ENCODE data around the gene WNT11. TPM values are rescaled to one million over a fixed set of nuclear protein-coding genes. Genes with fewer than 3 reads are reported as not detected.

The WNT11 gene
- total RNA-seq, 2 experiments from 2014 or later: not detected

DNA sequence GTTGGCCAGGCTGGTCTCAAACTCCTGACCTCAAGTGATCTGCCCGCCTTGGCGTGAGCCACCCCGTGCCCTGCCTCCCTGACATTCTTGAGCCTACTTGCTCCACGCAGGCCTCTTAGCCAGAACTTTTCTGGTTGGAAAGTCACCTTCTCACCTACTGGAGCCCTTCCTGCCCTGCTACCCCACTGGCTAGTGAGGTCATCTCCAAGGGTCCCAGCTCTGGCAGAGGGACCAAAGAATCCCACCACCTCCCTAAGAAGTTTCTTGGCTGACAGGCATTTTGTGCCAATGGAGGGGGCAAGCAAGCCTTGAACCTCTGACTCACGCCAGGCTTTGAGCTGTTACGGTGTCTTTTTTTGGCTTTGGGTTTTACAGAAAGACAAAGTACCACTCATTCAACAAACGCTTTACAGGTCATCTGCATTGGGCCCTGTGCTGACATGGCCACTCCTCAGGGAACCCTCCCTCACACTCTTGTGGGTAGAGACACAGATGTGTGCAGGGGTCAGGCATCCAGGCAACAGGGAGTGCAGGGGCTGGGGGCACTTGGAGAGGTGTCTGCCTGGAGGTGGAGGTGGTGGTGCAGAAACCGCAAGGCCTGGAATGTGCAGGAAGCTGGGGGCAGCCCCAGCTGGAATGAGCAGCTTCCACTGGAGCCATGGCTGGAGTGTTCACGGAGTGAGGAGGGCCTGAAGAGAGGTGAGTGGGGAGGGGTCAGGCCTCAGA is 27.1 kb upstream of the WNT11 start:
- Mint-ChIP-seq H3K4me3 (peak overlapping the region; percentile 40), H3K9me3 (peaks cover 5% of the 10 kb centered on the region), H3K27me3 (peaks cover 11% of the 10 kb centered on the region), H3K27ac (peak overlapping the region; percentile 54), H3K36me3 (peaks cover 6% of the 10 kb centered on the region), H3K4me1 (peaks cover 50% of the 10 kb centered on the region)
- no peak for DNase-seq

DNA sequence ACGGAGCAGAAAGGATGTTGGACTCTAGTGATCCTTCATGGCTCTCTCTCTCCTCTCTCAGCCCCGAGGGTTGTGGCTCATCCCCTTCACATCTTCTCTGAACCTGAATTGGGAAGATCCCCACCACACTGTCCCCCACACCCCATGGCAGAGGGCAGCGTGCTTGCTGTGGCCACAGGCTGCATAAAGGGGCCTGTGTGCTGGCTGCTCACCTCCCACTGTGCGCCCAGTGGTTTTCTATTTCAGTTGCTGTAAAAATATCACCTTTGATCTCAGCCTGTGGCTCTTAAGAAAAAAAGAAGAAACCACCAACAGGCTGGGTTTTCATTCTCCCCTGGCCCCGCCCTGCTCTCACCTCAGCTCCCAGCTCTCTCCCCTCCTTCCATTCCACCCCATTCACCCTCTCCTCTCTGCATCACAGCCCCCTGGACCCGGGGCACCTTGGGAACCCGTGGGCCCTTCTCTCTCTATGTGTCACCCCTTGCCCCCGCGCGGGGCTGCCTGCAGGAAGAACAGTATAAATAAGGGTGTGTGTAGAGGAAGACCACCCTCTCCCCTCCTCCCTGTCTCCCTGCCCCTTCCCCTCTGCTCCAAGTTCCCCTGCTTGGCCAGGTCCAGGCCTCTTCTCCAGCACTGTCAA is 25.8 kb upstream of the WNT11 start:
- H3K4me3 Mint-ChIP-seq: peak overlapping the region; percentile 30
- H3K4me1 Mint-ChIP-seq: peaks cover 55% of the 10 kb centered on the region

DNA sequence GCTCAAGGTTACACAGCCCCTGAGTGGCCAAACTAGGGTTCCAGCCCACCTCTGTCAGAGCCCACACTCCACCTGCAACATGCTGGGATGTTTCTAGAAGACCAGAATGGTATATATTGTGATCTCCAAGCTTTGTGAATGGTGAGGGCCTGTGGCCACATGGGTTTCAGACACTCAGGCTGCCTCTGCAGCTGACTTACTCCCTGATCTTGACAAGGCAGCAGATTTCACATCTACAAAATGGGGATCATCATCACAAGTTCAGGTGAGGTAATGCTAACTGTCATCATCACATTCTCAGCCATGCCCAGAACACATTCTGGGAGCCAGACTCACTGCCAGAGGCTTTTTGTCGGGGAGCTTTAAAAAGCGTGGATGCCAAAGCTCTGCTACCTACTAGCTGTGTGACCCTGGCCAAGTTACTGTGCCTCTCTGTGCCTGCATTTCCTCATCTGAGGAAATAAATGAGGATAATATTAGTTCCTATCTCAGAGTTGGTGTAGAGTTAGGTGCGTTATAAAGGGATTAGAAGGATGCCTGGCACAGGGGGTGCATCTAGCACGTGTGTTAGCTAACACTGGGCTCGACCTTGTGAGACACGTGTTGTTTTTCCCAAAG is 24.9 kb upstream of the WNT11 start:
- Mint-ChIP-seq H3K27ac (no peak overlapping the region), H3K36me3 (peaks cover 6% of the 10 kb centered on the region), H3K4me1 (peaks cover 49% of the 10 kb centered on the region), H3K27me3 (peaks cover 11% of the 10 kb centered on the region), H3K9me3 (peaks cover 5% of the 10 kb centered on the region), H3K4me3 (no peak overlapping the region)
- no peak for DNase-seq

More for the DNA sequence above, 25.8 kb upstream of the WNT11 start:
- Mint-ChIP-seq H3K36me3 (peaks cover 6% of the 10 kb centered on the region), H3K27ac (peak overlapping the region; percentile 34), H3K27me3 (peaks cover 11% of the 10 kb centered on the region), H3K9me3 (peaks cover 5% of the 10 kb centered on the region)
- peak; percentile 59 for DNase-seq

DNA sequence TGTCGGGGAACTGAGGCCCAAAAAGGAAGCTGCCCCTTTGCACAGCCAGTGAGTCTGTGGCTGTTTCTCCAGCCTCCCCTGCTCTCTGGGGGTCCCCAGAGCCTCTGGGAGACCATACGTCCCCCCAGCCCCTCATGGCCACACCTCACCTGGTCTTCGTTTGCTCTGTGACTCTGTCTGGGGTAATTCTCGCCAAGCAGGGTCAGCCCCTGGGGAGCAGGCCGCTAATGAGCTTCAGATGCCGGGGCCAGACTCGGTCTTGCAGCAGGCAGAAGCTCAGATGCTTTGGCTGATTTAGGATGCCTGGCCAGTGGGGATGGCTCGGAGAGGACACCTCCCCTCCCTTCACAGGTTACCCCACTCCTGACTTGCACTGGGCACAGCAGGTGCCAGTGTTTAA is 24.1 kb upstream of the WNT11 start:
- DNase-seq: no peak
- H3K36me3 Mint-ChIP-seq: peaks cover 2% of the 10 kb centered on the region
- H3K4me1 Mint-ChIP-seq: peaks cover 41% of the 10 kb centered on the region
- H3K27ac Mint-ChIP-seq: no peak overlapping the region
- H3K4me3 Mint-ChIP-seq: no peak overlapping the region
- H3K27me3 Mint-ChIP-seq: peaks cover 3% of the 10 kb centered on the region
- peaks cover 2% of the 10 kb centered on the region for H3K9me3 Mint-ChIP-seq

DNA sequence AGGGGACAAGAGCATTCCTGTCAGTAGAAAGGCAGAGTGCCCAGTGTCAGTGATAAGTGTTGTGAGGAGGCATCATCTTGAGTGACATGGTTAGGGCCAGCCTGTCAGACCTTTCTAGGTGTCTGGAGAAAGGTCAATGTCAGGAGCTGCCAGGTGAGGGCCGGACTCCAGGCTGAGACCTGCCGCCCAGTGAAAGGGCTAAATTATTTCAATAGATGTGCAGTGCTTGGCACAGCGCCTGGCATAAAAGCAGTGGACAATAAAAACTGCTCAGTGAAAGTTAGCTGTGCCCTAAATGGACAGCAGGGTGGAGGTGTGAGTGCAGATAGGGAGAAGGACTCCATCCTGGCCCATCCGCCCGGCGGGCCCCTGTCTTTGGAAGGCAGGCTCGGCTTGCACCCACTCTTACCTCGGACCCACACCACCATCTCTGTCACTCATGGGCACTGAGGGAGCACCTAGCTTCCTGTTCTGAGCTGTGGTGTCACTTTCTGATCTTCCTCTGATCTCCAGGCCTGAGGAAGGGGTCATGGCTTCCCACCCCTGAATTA is 23.5 kb upstream of the WNT11 start:
- H3K27me3 Mint-ChIP-seq: no peaks in the 10 kb centered on the region
- H3K9me3 Mint-ChIP-seq: no peaks in the 10 kb centered on the region
- no peak overlapping the region for H3K27ac Mint-ChIP-seq
- H3K4me1 Mint-ChIP-seq: peaks cover 39% of the 10 kb centered on the region
- no peaks in the 10 kb centered on the region for H3K36me3 Mint-ChIP-seq
- no peak overlapping the region for H3K4me3 Mint-ChIP-seq
- no peak for DNase-seq

DNA sequence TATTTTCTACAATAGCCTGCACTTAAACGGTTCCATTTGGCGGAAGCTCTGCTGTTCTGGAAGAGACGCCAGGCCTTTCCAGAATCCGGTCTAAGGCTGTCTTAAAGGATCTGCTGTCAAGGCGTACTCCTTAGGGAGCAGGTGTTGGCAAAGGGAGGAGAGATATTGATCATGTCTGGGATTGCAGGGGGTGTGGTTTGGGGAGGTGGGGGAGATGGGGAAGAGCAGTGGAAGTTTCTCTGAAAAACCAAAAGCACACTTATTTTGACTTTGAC is 22.5 kb upstream of the WNT11 start:
- H3K4me1 Mint-ChIP-seq: peaks cover 31% of the 10 kb centered on the region
- DNase-seq: no peak
- H3K36me3 Mint-ChIP-seq: no peaks in the 10 kb centered on the region

DNA sequence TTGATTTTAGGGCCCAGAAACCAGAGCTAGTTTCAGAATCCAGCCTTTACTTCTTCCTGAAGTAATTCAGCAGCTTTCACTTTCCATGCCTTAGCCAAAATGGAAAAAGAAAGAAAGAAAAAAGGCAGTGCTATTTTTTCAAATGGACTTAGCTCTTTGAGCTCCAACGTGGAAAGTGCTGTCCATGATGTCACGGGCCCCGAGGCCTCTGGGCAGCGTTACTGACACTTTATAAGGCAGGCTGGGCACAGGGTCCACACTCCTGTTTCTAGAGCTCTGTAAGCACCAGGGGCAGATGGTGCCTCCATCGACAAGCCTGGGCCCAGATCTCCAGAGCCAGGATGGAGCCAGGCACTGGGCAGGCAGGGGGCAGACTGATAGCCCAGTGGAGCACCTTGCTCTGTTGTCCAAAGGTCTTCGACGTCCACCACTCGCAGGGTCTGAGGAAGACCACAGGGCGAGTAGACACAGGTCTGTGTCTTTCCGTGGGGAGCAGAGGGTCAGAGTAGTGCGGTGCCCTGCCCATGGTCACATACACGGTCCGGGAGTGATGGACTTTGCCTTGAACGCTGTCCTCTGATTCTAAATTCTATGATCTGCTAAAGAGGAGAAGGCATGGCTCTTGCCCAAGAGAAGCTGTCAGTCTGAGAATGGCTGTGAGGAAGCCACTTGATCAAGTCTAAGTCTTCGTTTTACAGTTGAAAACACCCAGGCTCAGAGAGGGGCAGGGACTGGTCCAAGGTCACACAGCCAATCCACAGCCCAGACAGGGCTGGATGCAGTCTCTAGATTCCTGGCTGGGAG is 22.0 kb upstream of the WNT11 start:
- Mint-ChIP-seq H3K4me3 (no peak overlapping the region), H3K9me3 (no peaks in the 10 kb centered on the region), H3K4me1 (peaks cover 25% of the 10 kb centered on the region), H3K27ac (no peak overlapping the region), H3K27me3 (no peaks in the 10 kb centered on the region), H3K36me3 (no peaks in the 10 kb centered on the region)
- DNase-seq: no peak

More for the DNA sequence above, 22.5 kb upstream of the WNT11 start:
- Mint-ChIP-seq H3K27me3 (no peaks in the 10 kb centered on the region), H3K27ac (no peak overlapping the region), H3K4me3 (no peak overlapping the region), H3K9me3 (no peaks in the 10 kb centered on the region)

DNA sequence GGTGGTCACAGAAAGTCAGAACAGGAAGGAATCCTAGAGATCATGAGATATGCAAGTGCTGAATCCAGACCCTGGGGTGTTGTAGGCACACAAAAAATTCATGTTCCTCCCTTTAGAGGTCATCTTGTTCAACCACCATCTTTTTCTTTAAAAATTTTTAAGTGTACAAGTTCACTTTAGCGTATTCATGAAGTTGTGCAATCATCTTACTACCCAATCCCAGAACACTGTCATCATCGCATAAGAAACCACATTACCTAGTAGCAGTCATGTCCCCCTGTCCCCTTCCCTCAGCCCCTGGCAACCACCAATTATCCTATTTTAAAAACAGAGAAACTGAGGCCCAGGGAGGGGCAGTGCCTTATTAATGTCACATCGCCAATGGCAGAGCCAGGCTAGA is 20.3 kb upstream of the WNT11 start:
- DNase-seq: no peak
- peaks cover 12% of the 10 kb centered on the region for H3K4me1 Mint-ChIP-seq
- H3K36me3 Mint-ChIP-seq: no peaks in the 10 kb centered on the region
- H3K27ac Mint-ChIP-seq: no peak overlapping the region
- no peak overlapping the region for H3K4me3 Mint-ChIP-seq
- H3K9me3 Mint-ChIP-seq: no peaks in the 10 kb centered on the region
- H3K27me3 Mint-ChIP-seq: no peaks in the 10 kb centered on the region

DNA sequence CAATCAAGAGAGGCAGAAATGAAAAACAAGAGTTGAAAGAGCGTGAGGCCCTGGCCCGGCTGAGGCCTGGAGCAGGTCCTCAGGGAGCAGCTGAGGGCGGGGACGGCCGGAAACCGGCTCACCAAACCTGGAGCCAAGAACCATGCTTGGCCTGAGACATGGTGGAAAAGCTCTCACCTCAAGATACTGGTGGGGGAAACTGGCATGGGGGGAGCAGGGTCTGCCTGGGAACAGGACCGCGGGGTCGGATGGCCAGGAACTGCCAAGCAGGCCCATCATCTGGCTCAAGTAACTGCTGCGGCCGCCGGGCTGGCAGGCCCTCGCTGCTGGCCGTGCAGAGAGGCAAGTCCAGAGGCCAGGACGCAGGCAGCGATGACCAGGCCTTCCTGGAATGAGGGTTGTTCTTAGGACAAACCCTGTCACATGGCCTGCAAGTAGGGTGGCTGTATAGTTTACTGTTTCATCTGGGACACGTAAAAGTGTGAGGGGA is 18.9 kb upstream of the WNT11 start:
- Mint-ChIP-seq H3K27ac (no peak overlapping the region), H3K9me3 (no peaks in the 10 kb centered on the region), H3K27me3 (no peaks in the 10 kb centered on the region), H3K4me1 (peaks cover 5% of the 10 kb centered on the region), H3K36me3 (no peaks in the 10 kb centered on the region), H3K4me3 (no peak overlapping the region)
- DNase-seq: no peak

DNA sequence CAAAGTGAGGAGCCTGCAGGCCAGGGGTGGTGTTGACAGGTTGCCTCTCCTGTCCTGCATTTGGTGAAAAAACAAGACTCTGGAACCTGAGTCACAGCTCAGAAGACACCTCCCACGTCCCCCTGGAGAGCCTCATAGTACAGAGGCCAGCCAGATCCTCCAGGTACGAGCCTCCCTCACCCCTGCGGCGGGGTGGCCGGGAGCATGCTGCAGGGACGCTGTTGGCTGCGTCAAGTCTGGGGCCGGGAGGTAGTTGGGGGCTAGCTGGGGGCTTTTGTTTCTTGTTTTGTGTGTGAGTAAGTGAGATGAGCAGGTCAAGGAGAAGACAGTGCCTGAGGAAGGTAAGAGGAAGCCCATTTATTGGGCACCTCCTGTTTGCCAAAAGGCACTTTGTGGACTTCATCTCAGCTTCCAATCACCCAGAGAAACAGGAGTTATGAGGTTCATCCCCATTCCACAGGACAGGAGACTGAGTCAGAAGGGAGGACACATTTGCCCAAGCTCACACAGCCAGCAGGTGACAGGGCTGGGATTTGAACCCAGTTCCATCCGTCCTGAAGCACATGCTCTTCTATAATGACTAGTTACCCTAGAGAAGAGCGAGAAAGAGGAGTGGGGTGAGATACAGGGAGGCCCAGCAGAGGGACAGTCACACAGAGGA is 18.3 kb upstream of the WNT11 start:
- Mint-ChIP-seq H3K4me3 (no peak overlapping the region), H3K4me1 (peaks cover 5% of the 10 kb centered on the region), H3K27ac (no peak overlapping the region), H3K27me3 (no peaks in the 10 kb centered on the region), H3K36me3 (no peaks in the 10 kb centered on the region), H3K9me3 (no peaks in the 10 kb centered on the region)
- no peak for DNase-seq

DNA sequence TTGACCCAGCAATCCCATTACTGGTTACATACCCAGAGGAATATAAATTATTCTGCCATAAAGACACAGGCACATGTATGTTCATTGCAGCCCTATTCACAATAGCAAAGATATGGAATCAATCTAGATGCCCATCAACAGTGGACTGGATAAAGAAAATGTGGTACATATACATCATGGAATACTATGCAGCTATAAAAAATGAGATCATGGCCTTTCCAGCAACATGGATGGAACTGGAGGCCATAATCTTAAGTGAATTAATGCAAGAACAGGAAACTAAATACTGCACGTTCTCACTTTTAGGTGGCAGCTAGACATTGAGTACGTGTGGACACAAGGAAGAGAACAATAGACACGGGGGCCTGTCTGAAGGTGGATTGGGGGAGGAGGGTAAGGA is 15.1 kb upstream of the WNT11 start:
- Mint-ChIP-seq H3K27me3 (no peaks in the 10 kb centered on the region), H3K4me3 (no peak overlapping the region), H3K9me3 (no peaks in the 10 kb centered on the region), H3K4me1 (no peaks in the 10 kb centered on the region), H3K36me3 (no peaks in the 10 kb centered on the region), H3K27ac (no peak overlapping the region)
- no peak for DNase-seq

DNA sequence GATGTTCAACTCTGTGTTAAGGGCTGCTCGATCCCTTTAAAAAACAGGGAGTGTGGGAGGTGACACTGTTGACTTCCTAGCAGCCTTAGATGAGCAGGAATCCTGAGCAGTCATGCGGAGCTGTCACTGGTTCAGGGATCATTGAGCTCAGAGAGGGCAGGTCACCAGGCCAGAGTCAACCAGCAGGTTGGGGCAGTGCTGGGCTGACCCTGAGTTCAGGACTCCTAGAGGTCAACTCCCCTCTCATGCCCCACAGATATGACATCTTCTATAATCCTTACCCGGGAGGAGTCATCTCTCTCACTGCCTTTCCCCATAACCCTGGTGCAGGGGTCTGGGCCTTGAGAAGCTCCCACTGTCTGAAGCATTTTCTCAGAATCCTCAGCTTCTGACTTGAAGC is 12.9 kb upstream of the WNT11 start:
- Mint-ChIP-seq H3K4me1 (no peaks in the 10 kb centered on the region), H3K9me3 (no peaks in the 10 kb centered on the region), H3K4me3 (no peak overlapping the region), H3K27ac (no peak overlapping the region), H3K27me3 (no peaks in the 10 kb centered on the region), H3K36me3 (no peaks in the 10 kb centered on the region)
- no peak for DNase-seq

DNA sequence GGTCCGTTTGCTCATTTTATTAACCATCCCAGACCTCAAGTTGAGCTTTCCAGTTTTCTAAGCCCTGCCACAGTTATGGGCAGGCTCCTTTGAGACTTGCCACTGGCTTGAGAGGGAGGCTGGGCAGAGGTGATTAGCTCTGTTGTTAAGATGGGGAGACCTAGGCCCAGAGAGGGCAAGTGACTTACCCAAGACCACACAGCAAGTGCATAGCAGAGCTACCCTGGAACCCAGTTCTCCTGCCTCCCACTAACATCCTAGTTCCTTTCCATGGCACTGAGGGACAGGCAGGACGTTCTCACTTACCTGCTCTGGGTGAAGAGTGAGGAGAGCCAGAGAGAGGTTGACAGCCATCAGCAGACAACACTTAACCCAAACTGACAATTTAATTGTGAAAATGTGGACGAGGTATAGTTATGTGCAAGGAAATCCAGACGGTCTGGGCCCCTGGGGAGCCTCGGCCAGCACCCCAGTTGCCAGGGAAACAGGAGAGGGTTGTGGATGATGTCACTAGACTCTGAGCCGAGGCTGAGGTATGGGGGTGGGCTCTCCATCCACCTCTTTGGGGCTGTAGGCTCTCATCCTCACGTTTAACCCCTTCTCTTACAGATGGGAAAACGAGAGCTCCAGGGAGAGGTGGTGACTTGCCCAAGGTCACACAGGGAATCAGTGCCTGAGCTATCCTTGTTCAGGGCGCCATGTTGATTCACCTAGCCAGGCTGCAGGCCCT is 12.3 kb upstream of the WNT11 start:
- H3K9me3 Mint-ChIP-seq: no peaks in the 10 kb centered on the region
- DNase-seq: no peak
- H3K36me3 Mint-ChIP-seq: no peaks in the 10 kb centered on the region
- no peaks in the 10 kb centered on the region for H3K4me1 Mint-ChIP-seq
- H3K4me3 Mint-ChIP-seq: no peak overlapping the region
- H3K27ac Mint-ChIP-seq: no peak overlapping the region
- H3K27me3 Mint-ChIP-seq: peaks cover 4% of the 10 kb centered on the region

DNA sequence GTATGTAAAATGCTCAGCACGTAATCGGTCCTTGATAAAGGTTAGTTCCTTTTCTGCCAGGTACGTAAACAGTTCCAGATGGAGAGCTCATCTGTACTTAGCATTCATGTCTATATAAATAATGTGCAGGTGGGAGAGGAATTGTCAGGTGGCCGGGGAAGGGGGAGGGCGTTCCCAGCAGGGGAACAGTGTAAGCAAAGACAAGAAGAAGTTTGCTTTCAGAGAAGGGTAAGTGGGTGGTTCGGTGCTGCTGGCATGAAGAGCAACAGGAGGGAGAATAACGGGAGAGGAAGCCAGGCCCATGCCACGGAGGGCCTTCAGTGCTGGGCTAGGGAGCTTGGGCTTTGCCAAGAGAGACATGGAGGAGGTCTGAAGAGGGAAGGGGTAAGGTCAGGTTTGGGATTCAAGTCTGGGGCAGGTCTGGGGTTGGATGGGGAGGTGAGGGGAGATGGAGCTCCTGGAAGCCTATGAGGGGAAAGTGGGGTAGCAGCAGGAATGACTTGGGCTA is 11.4 kb upstream of the WNT11 start:
- Mint-ChIP-seq H3K9me3 (no peaks in the 10 kb centered on the region), H3K27me3 (peaks cover 6% of the 10 kb centered on the region), H3K4me3 (no peak overlapping the region), H3K4me1 (no peaks in the 10 kb centered on the region), H3K36me3 (no peaks in the 10 kb centered on the region), H3K27ac (no peak overlapping the region)
- no peak for DNase-seq

All from activated naive CD8-positive, alpha-beta T cell treated with anti-CD3 and anti-CD28 coated beads for 36 hours (primary cell).